Heart left ventricle (tissue), 13 donors: ENCODE results near the gene UQCC2.

Experiments used
- POLR2A ChIP-seq, 2 donors: fragments of 450-650 bp; IDR thresholded peaks; one replicate each; pipeline ENCODE4 v1.6.1; 2017; ENCODE audit warnings: antibody characterized with exemption in 2 of 2, mild to moderate bottlenecking in 2 of 2, moderate library complexity in 2 of 2
- TF ChIP-seq, protein P1 (sequence below), 12 donors: fragments of 200-600 bp; sonication (generic) in 4 of 12; IDR thresholded peaks; one replicate each; pipeline versions ENCODE4 v1.5.0 to v1.8.0; 2018 to 2022; ENCODE audit warnings: antibody characterized with exemption in 12 of 12, mild to moderate bottlenecking in 5 of 12
- donor health status: ischemic (EF 13 %, LVEDD 7.1; RV severe dilation, severe dysfunction).
- donor health status: DM: no; HTN: yes; CAD: no.
- donor health status: DM: no; HTN: no; CAD: no.
- donor health status: ischemic (EF 25% LVEDD 6.9; RV normal size, moderate dysfunction).
- donor health status: ischemic (EF 25% LVEDD 5.7; RV mildly dilated, moderate dysfunction).
- donor health status: ischemic (EF 35%, LVEDD 5.7; RV mildly dilated, moderate dysfunction).
- donor health status: nonischemic (EF 11% LVEDD 7.7; RV severe dilation, severe dysfunction).
- donor health status: DM: yes; HTN: yes; CAD: no.
- donor health status: PGD.
- donor health status: ischemic (EF 29% LVEDD 5.4; RV normal size, mild dysfunction).
- donor health status: nonischemic (EF 23%, LVEDD 6.1; RV moderate dilation, normal function).

DNA sequence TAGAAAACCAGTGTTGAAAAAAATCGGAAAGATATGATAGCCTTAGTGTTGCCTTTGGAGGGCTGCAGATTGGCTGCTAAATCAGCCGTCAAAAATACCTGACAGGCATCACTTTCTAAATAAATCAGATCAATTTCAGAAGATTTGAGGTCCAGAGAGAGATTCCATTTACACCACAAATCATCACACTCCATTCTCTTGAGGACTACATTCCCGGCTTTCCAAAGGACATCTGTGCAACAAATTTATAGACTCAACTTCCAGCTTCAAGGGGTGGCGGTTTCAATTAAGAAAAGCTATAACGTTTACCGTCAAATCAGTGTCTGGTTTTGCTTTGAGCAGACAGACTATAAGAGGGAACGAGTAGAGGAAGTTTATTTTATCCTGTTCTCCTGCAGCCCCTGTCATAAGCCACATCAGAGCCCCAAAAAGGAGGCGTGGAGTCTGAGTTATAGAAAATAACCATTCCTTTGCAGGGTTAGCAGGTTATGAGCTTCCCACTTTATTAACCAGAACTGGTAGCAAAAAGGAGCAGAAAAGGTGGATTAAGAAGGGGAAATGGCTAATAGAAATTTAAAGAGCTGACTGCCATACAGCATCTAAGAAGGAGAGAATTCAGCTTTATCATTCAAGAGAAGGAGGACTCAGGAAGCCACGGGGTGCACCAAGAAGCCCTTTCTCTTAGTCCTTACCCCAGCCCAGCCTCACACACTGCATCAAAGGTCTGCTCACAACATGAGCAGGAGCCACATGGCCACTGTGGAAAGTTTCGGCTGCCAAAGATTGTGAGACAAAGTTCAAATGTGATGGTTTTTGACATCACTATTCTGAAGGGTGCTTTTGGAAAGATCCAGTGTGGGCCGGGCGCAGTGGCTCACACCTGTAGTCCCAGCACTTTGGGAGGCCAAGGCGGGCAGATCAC is 12.9 kb upstream of the UQCC2 start:
- TF ChIP-seq, protein P1, sequence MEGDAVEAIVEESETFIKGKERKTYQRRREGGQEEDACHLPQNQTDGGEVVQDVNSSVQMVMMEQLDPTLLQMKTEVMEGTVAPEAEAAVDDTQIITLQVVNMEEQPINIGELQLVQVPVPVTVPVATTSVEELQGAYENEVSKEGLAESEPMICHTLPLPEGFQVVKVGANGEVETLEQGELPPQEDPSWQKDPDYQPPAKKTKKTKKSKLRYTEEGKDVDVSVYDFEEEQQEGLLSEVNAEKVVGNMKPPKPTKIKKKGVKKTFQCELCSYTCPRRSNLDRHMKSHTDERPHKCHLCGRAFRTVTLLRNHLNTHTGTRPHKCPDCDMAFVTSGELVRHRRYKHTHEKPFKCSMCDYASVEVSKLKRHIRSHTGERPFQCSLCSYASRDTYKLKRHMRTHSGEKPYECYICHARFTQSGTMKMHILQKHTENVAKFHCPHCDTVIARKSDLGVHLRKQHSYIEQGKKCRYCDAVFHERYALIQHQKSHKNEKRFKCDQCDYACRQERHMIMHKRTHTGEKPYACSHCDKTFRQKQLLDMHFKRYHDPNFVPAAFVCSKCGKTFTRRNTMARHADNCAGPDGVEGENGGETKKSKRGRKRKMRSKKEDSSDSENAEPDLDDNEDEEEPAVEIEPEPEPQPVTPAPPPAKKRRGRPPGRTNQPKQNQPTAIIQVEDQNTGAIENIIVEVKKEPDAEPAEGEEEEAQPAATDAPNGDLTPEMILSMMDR (IDR thresholded peaks at IDR 0.05), result no peak
- TF ChIP-seq POLR2A (IDR thresholded peaks at IDR 0.05), result no peak
